SK-N-SH treated with all-trans-retinoic acid at 6 μM for 48 hours (cell line): Measurements from ENCODE around the gene SMIM13.

Source experiments
- ATAC-seq: fragments of 200-7000 bp; cut with Tn5 transposase; 3 replicates; pipeline ENCODE4 v1.9.1; 2020; ENCODE audit warnings: mild to moderate bottlenecking, moderate library complexity
- BACH2 ChIP-seq: fragments of 250-450 bp; sonication (Bioruptor Pico); IDR thresholded peaks from 2 replicates; pipeline ENCODE4 v1.9.0; 2021; ENCODE audit warnings: mild to moderate bottlenecking, borderline replicate concordance
- CREB5 ChIP-seq: fragments of 250-450 bp; sonication (Bioruptor Pico); IDR thresholded peaks from 2 replicates; pipeline ENCODE4 v1.5.1; 2020; ENCODE audit warnings: low read depth, mild to moderate bottlenecking, moderate library complexity
- CSRNP3 ChIP-seq: fragments of 250-450 bp; sonication (Bioruptor Pico); IDR thresholded peaks from 2 replicates; pipeline ENCODE4 v1.5.1; 2021; ENCODE audit warnings: mild to moderate bottlenecking, moderate library complexity
- ESRRG ChIP-seq: fragments of 250-450 bp; sonication (Bioruptor Pico); IDR thresholded peaks from 2 replicates; pipeline ENCODE4 v1.6.1; 2021; ENCODE audit warnings: mild to moderate bottlenecking
- GLIS3 ChIP-seq: fragments of 250-450 bp; sonication (Bioruptor Pico); IDR thresholded peaks from 2 replicates; pipeline ENCODE4 v1.5.0; 2020; ENCODE audit warnings: mild to moderate bottlenecking, moderate library complexity
- OSR1 ChIP-seq: fragments of 250-450 bp; sonication (Bioruptor Pico); IDR thresholded peaks from 2 replicates; pipeline ENCODE4 v1.8.0; 2022; ENCODE audit warnings: moderate library complexity, mild to moderate bottlenecking, inconsistent platforms
- PATZ1 ChIP-seq: fragments of 250-450 bp; sonication (Bioruptor Pico); IDR thresholded peaks from 2 replicates; pipeline ENCODE4 v1.8.0; 2020; ENCODE audit warnings: mild to moderate bottlenecking, moderate library complexity, borderline replicate concordance
- PPARA ChIP-seq: fragments of 250-450 bp; sonication (Bioruptor Pico); IDR thresholded peaks from 2 replicates; pipeline ENCODE4 v1.5.0; 2020; ENCODE audit warnings: mild to moderate bottlenecking, borderline replicate concordance
- RARB ChIP-seq: fragments of 250-450 bp; sonication (Bioruptor Pico); IDR thresholded peaks from 2 replicates; pipeline ENCODE4 v1.8.0; 2021; ENCODE audit warnings: mild to moderate bottlenecking, moderate library complexity
- SNAI2 ChIP-seq: fragments of 250-450 bp; sonication (Bioruptor Pico); IDR thresholded peaks from 2 replicates; pipeline ENCODE4 v1.5.0; 2020; ENCODE audit warnings: mild to moderate bottlenecking, moderate library complexity
- TCF4 ChIP-seq: fragments of 250-450 bp; sonication (Bioruptor Pico); IDR thresholded peaks from 2 replicates; pipeline ENCODE4 v1.8.0; 2021; ENCODE audit warnings: mild to moderate bottlenecking, moderate library complexity, borderline replicate concordance
- TOX ChIP-seq: fragments of 250-450 bp; sonication (Bioruptor Pico); IDR thresholded peaks from 2 replicates; pipeline ENCODE4 v1.8.0; 2021; ENCODE audit warnings: mild to moderate bottlenecking, moderate library complexity, borderline replicate concordance
- TSHZ2 ChIP-seq: fragments of 250-450 bp; sonication (Bioruptor Pico); IDR thresholded peaks from 2 replicates; pipeline ENCODE4 v1.5.0; 2020; ENCODE audit warnings: mild to moderate bottlenecking, moderate library complexity
- ZC3H10 ChIP-seq: fragments of 250-450 bp; sonication (Bioruptor Pico); IDR thresholded peaks from 2 replicates; pipeline ENCODE4 v1.5.1; 2021; ENCODE audit warnings: mild to moderate bottlenecking, moderate library complexity
- ZFP3 ChIP-seq: fragments of 250-450 bp; sonication (Bioruptor Pico); IDR thresholded peaks from 2 replicates; pipeline ENCODE4 v1.5.0; 2020; ENCODE audit warnings: mild to moderate bottlenecking, moderate library complexity
- ZNF565 ChIP-seq: fragments of 450-650 bp; formaldehyde crosslinking; conservative IDR thresholded peaks from 2 replicates; pipeline ENCODE4 v1.5.0; 2020; ENCODE audit warnings: low read depth, mild to moderate bottlenecking, moderate library complexity
- ZNF8 ChIP-seq: fragments of 450-650 bp; formaldehyde crosslinking; IDR thresholded peaks from 2 replicates; pipeline ENCODE4 v1.5.0; 2020; ENCODE audit warnings: mild to moderate bottlenecking, moderate library complexity

SMIM13 gene

GRCh38 chr6:11179088-11179418 is 85.4 kb downstream of the SMIM13 start:
- 0 out of 3 replicates have a peak, but pooled peaks have one; percentile 14 for ATAC-seq
- TF ChIP-seq ZNF565 (CRISPR knock-in tag), result no peak
- no peak for TF ChIP-seq OSR1 (CRISPR knock-in tag)
- no peak for TF ChIP-seq GLIS3 (CRISPR knock-in tag)
- TF ChIP-seq CSRNP3, result no peak
- no peak for TF ChIP-seq PATZ1 (CRISPR knock-in tag)
- TF ChIP-seq TOX, result no peak
- TF ChIP-seq ZFP3 (CRISPR knock-in tag), result no peak
- TF ChIP-seq RARB, result no peak
- TF ChIP-seq TCF4 (CRISPR knock-in tag), result no peak
- no peak for TF ChIP-seq ZNF8 (CRISPR knock-in tag)
- no peak for TF ChIP-seq PPARA

- TF ChIP-seq ESRRG (CRISPR knock-in tag) (no peak), ZNF565 (CRISPR knock-in tag) (no peak), ZFP3 (CRISPR knock-in tag) (no peak), SNAI2 (CRISPR knock-in tag) (no peak), PATZ1 (CRISPR knock-in tag) (no peak), CREB5 (CRISPR knock-in tag) (no peak), BACH2 (CRISPR knock-in tag) (no peak), TCF4 (CRISPR knock-in tag) (no peak), CSRNP3 (no peak), PPARA (no peak), TSHZ2 (CRISPR knock-in tag) (no peak), ZC3H10 (CRISPR knock-in tag) (no peak), OSR1 (CRISPR knock-in tag) (no peak), GLIS3 (CRISPR knock-in tag) (no peak)
- ATAC-seq, result 0 out of 3 replicates have a peak, but pooled peaks have one; percentile 20
Observed at GRCh38 chr6:11179419-11180202, 86.0 kb downstream of the SMIM13 start.
